GM12865 (cell line): ENCODE measurements around the gene MRTO4.

Source experiments
- DNase-seq: peaks from one replicate; pipeline ENCODE4 v3.0.0; 2010; ENCODE audit warnings: low read depth
- H3K4me3 ChIP-seq: 2 replicates; pipeline ENCODE4 v1.5.1; 2011; ENCODE audit warnings: mild to moderate bottlenecking, low read depth, low read length, control low read depth
- TF ChIP-seq, protein P1 (sequence below): IDR thresholded peaks from 2 replicates; pipeline ENCODE4 v1.5.1; 2011; ENCODE audit warnings: low read length, control low read depth, low read depth, inconsistent platforms; ENCODE audit not compliant: insufficient read depth; ENCODE audit errors: missing control alignments

The MRTO4 gene

DNA sequence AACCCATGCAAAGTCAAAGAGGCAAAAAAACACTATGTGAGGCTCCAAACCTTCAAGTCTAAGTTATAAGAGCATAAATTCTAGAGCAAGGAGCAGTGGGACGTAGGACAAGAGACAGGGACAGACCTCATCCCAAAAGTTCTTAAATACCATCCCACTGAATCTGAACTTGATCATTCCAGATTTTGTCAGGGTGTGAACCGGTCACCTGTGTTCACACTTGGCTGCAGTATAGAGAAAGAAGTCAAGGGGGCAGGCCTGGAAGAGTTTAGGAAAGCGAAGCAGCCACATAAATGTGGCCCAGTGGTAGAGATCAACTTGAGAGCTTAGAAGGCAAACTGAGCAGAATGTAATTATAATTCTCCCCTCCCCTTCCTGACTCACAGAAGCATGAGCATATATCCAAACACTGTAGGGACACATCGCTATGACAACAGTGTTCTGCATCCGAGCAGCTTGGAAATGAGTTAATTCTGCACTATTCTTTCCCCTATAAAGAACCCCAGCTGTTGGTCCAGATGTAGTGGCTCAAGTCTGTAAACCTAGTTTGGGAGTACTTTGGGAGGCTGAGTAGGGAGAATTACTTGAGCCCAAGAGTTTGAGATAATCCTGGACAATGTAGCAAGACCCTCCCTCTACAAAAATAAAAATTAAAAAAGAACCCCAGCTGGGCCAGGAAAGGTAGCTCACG, 57.7 kb downstream of the MRTO4 start:
- TF ChIP-seq, protein P1, sequence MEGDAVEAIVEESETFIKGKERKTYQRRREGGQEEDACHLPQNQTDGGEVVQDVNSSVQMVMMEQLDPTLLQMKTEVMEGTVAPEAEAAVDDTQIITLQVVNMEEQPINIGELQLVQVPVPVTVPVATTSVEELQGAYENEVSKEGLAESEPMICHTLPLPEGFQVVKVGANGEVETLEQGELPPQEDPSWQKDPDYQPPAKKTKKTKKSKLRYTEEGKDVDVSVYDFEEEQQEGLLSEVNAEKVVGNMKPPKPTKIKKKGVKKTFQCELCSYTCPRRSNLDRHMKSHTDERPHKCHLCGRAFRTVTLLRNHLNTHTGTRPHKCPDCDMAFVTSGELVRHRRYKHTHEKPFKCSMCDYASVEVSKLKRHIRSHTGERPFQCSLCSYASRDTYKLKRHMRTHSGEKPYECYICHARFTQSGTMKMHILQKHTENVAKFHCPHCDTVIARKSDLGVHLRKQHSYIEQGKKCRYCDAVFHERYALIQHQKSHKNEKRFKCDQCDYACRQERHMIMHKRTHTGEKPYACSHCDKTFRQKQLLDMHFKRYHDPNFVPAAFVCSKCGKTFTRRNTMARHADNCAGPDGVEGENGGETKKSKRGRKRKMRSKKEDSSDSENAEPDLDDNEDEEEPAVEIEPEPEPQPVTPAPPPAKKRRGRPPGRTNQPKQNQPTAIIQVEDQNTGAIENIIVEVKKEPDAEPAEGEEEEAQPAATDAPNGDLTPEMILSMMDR: no peak
- no peak for DNase-seq
- H3K4me3 ChIP-seq: no peak overlapping the region
